HEK293 (cell line): ENCODE data around the gene TMPRSS12.

Experiments used
- CTCF ChIP-seq: fragments of 450-650 bp; formaldehyde crosslinking; IDR thresholded peaks from 2 replicates; pipeline ENCODE4 v1.5.1; 2016; ENCODE audit warnings: missing biosample characterization, missing genetic modification characterization
- ELK4 ChIP-seq: IDR thresholded peaks from 2 replicates; pipeline ENCODE4 v1.6.1; 2011; ENCODE audit warnings: mild to moderate bottlenecking, low read depth, low read length, borderline replicate concordance
- PRDM4 ChIP-seq: fragments of 450-650 bp; formaldehyde crosslinking; IDR thresholded peaks from 2 replicates; pipeline ENCODE4 v1.5.1; 2017; ENCODE audit warnings: missing biosample characterization, missing genetic modification characterization
- REST ChIP-seq: fragments of 450-650 bp; formaldehyde crosslinking; IDR thresholded peaks from 2 replicates; pipeline ENCODE4 v1.5.1; 2016; ENCODE audit warnings: missing biosample characterization, missing genetic modification characterization
- TCF7L2 ChIP-seq: IDR thresholded peaks from 2 replicates; pipeline ENCODE4 v1.6.1; 2011; ENCODE audit warnings: low read depth, mild to moderate bottlenecking, inconsistent platforms, low read length, moderate library complexity, borderline replicate concordance
- ZBTB1 ChIP-seq: fragments of 450-650 bp; formaldehyde crosslinking; IDR thresholded peaks from 2 replicates; pipeline ENCODE4 v1.5.1; 2016; ENCODE audit warnings: missing biosample characterization, missing genetic modification characterization
- ZBTB20 ChIP-seq: fragments of 450-650 bp; formaldehyde crosslinking; IDR thresholded peaks from 2 replicates; pipeline ENCODE4 v1.5.1; 2016; ENCODE audit warnings: missing biosample characterization, missing genetic modification characterization
- ZNF23 ChIP-seq: fragments of 450-650 bp; formaldehyde crosslinking; IDR thresholded peaks from 2 replicates; pipeline ENCODE4 v1.5.1; 2016; ENCODE audit warnings: missing biosample characterization, missing genetic modification characterization, borderline replicate concordance

- TF ChIP-seq CTCF (tag by site-specific recombination) (no peak), ZNF23 (tag by site-specific recombination) (no peak), PRDM4 (tag by site-specific recombination) (no peak), ZBTB1 (tag by site-specific recombination) (no peak), ELK4 (no peak), ZBTB20 (no peak), REST (tag by site-specific recombination) (no peak), TCF7L2 (no peak)
These were observed 51.5 kb downstream of the TMPRSS12 start for GRCh38 chr12:50894241-50894640.
